WTC11 (cell line): ENCODE measurements around the gene RYR3. TPM values are rescaled to one million over a fixed set of nuclear protein-coding genes. Genes with fewer than 3 reads are reported as not detected.

Experiments used
- ATAC-seq: fragments of 200-7000 bp; cut with Tn5 transposase; 2 replicates; pipeline ENCODE4 v1.10.0; 2021; ENCODE audit warnings: mild to moderate bottlenecking, moderate library complexity
- CTCF ChIA-PET: fragments of 300-600 bp; sonication (Branson Sonifier 250); formaldehyde crosslinking; loops from one replicate; lab custom pipeline; 2021; ENCODE audit warnings: antibody characterized with exemption; lab: Charles Lee
- POLR2A ChIA-PET: fragments of 350-600 bp; sonication (Branson Sonifier 250); formaldehyde crosslinking; loops from one replicate; lab custom pipeline; 2021; ENCODE audit warnings: antibody characterized with exemption; lab: Charles Lee
- DNase-seq: peaks from one replicate; pipeline ENCODE4 v3.0.0; 2021; ENCODE audit warnings: low spot score
- H3K27ac Mint-ChIP-seq: 2 replicates; pipeline ENCODE4 v1.8.0; 2021; ENCODE audit warnings: mixed read lengths
- H3K27me3 Mint-ChIP-seq: 2 replicates; pipeline ENCODE4 v1.8.0; 2021; ENCODE audit warnings: low read depth, mild to moderate bottlenecking, moderate library complexity, mixed read lengths
- H3K36me3 Mint-ChIP-seq: 2 replicates; pipeline ENCODE4 v1.8.0; 2021; ENCODE audit warnings: mixed read lengths
- H3K4me1 Mint-ChIP-seq: 2 replicates; pipeline ENCODE4 v1.8.0; 2022; ENCODE audit warnings: mixed read lengths
- H3K4me3 Mint-ChIP-seq: 2 replicates; pipeline ENCODE4 v1.8.0; 2021; ENCODE audit warnings: mild to moderate bottlenecking, moderate library complexity, mixed read lengths
- H3K9me3 Mint-ChIP-seq: 2 replicates; pipeline ENCODE4 v1.8.0; 2021; ENCODE audit warnings: mixed read lengths
- ATF1 ChIP-seq: sonication (generic); formaldehyde crosslinking; IDR thresholded peaks from 2 replicates; pipeline ENCODE4 v1.8.1; 2023; ENCODE audit warnings: mild to moderate bottlenecking, moderate library complexity, missing genetic modification reagents
- ELF4 ChIP-seq: sonication (generic); formaldehyde crosslinking; IDR thresholded peaks from 2 replicates; pipeline ENCODE4 v1.8.1; 2022; ENCODE audit warnings: low read depth, mild to moderate bottlenecking, moderate library complexity, missing genetic modification reagents
- ETV6 ChIP-seq: sonication (generic); formaldehyde crosslinking; IDR thresholded peaks from 2 replicates; pipeline ENCODE4 v1.8.1; 2022; ENCODE audit warnings: mild to moderate bottlenecking, missing genetic modification reagents
- FOXP1 ChIP-seq: sonication (generic); formaldehyde crosslinking; IDR thresholded peaks from 2 replicates; pipeline ENCODE4 v1.8.0; 2022; ENCODE audit warnings: missing genetic modification reagents, mild to moderate bottlenecking, moderate library complexity, borderline replicate concordance
- GABPB1 ChIP-seq: sonication (generic); formaldehyde crosslinking; IDR thresholded peaks from 2 replicates; pipeline ENCODE4 v1.8.1; 2023; ENCODE audit warnings: mild to moderate bottlenecking, missing genetic modification reagents
- NFATC4 ChIP-seq: fragments of 250-450 bp; sonication (Bioruptor Pico); IDR thresholded peaks from 2 replicates; pipeline ENCODE4 v1.9.0; 2021; ENCODE audit warnings: mild to moderate bottlenecking
- NFE2L1 ChIP-seq: sonication (generic); formaldehyde crosslinking; IDR thresholded peaks from 2 replicates; pipeline ENCODE4 v1.8.1; 2023; ENCODE audit warnings: missing genetic modification reagents
- NR2C2 ChIP-seq: sonication (generic); formaldehyde crosslinking; IDR thresholded peaks from 2 replicates; pipeline ENCODE4 v1.8.0; 2022; ENCODE audit warnings: mild to moderate bottlenecking, missing genetic modification reagents
- NR3C1 ChIP-seq: sonication (generic); formaldehyde crosslinking; conservative IDR thresholded peaks from 2 replicates; pipeline ENCODE4 v1.8.1; 2023; ENCODE audit warnings: low read depth, mild to moderate bottlenecking, missing genetic modification reagents
- OVOL2 ChIP-seq: fragments of 250-450 bp; sonication (Bioruptor Pico); IDR thresholded peaks from 2 replicates; pipeline ENCODE4 v1.9.0; 2021; ENCODE audit warnings: mild to moderate bottlenecking, borderline replicate concordance
- RELA ChIP-seq: sonication (generic); formaldehyde crosslinking; IDR thresholded peaks from 2 replicates; pipeline ENCODE4 v1.8.1; 2022; ENCODE audit warnings: missing genetic modification reagents, mild to moderate bottlenecking, borderline replicate concordance
- TCF7 ChIP-seq: sonication (generic); formaldehyde crosslinking; IDR thresholded peaks from 2 replicates; pipeline ENCODE4 v1.8.0; 2022; ENCODE audit warnings: mild to moderate bottlenecking, low read depth, missing genetic modification reagents, moderate library complexity
- TEAD4 ChIP-seq: sonication (generic); formaldehyde crosslinking; IDR thresholded peaks from 2 replicates; pipeline ENCODE4 v1.8.0; 2022; ENCODE audit warnings: mild to moderate bottlenecking, missing genetic modification reagents
- TP53 ChIP-seq: sonication (generic); formaldehyde crosslinking; IDR thresholded peaks from 2 replicates; pipeline ENCODE4 v1.8.1; 2023; ENCODE audit warnings: mild to moderate bottlenecking, missing genetic modification reagents
- ZNF121 ChIP-seq: sonication (generic); formaldehyde crosslinking; IDR thresholded peaks from 2 replicates; pipeline ENCODE4 v1.8.0; 2023; ENCODE audit warnings: missing genetic modification reagents
- ZNF263 ChIP-seq: sonication (generic); formaldehyde crosslinking; IDR thresholded peaks from 2 replicates; pipeline ENCODE4 v1.8.1; 2022; ENCODE audit warnings: low read depth, mild to moderate bottlenecking, moderate library complexity, missing genetic modification reagents
- ZNF317 ChIP-seq: sonication (generic); formaldehyde crosslinking; IDR thresholded peaks from 2 replicates; pipeline ENCODE4 v1.8.1; 2023; ENCODE audit warnings: low read depth, mild to moderate bottlenecking, moderate library complexity, missing genetic modification reagents, borderline replicate concordance
- ZNF423 ChIP-seq: fragments of 250-450 bp; sonication (Bioruptor Pico); IDR thresholded peaks from 2 replicates; pipeline ENCODE4 v2.1.2; 2022; ENCODE audit warnings: mild to moderate bottlenecking, moderate library complexity
- ZNF671 ChIP-seq: fragments of 250-450 bp; sonication (Bioruptor Pico); IDR thresholded peaks from 2 replicates; pipeline ENCODE4 v1.8.0; 2021; ENCODE audit warnings: mild to moderate bottlenecking
- total RNA-seq: library from RNA; stranded (reverse); gene quantifications from 3 replicates; pipeline ENCODE4 v1.2.3, GENCODE V29; 2021
- TF ChIP-seq, protein P1 (sequence below): fragments of 250-450 bp; sonication (Bioruptor Pico); IDR thresholded peaks from 2 replicates; pipeline ENCODE4 v1.9.0; 2021; ENCODE audit warnings: mild to moderate bottlenecking
- TF ChIP-seq, protein P2 (sequence below): sonication (generic); formaldehyde crosslinking; IDR thresholded peaks from 2 replicates; pipeline ENCODE4 v1.8.1; 2023; ENCODE audit warnings: mild to moderate bottlenecking, missing genetic modification reagents, borderline replicate concordance
- TF ChIP-seq, protein P3 (sequence below): sonication (generic); formaldehyde crosslinking; conservative IDR thresholded peaks from 2 replicates; pipeline ENCODE4 v1.8.1; 2023; ENCODE audit warnings: mild to moderate bottlenecking, low read depth, missing genetic modification reagents, moderate library complexity
- TF ChIP-seq, protein P4 (sequence below): sonication (generic); formaldehyde crosslinking; IDR thresholded peaks from 2 replicates; pipeline ENCODE4 v1.8.0; 2023; ENCODE audit warnings: missing genetic modification reagents
- TF ChIP-seq, protein P5 (sequence below): sonication (generic); formaldehyde crosslinking; IDR thresholded peaks from 2 replicates; pipeline ENCODE4 v1.8.1; 2023; ENCODE audit warnings: mild to moderate bottlenecking, missing genetic modification reagents, moderate library complexity
- TF ChIP-seq, protein P6 (sequence below): sonication (generic); formaldehyde crosslinking; IDR thresholded peaks from 2 replicates; pipeline ENCODE4 v1.8.1; 2022; ENCODE audit warnings: mild to moderate bottlenecking, moderate library complexity, missing genetic modification reagents
- TF ChIP-seq, protein P7 (sequence below): fragments of 250-450 bp; sonication (Bioruptor Pico); IDR thresholded peaks from 2 replicates; pipeline ENCODE4 v1.9.0; 2021; ENCODE audit warnings: moderate library complexity, mild to moderate bottlenecking, inconsistent platforms, borderline replicate concordance

The RYR3 gene
- total RNA-seq, 1 experiment from 2014 or later: 1.4 TPM

DNA sequence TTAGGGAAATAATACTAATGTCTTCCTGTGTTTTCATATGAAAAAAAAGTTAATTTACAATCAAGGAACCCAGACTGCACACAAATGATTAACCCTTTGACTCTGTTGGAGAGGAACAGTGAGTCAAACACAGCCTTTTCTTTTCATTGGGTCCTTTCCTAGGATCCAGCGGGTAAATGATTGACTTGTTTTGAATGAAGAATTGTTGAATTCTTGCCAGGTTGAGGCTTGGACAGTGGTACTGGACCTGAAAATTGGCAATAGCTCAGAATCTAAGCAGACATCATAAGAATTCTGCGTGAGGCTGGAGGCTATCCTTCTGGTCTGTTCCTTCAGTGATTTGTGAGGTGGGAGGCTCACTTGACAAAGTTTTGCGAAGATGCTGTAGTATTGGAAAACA, 143.0 kb downstream of the RYR3 start:
- Mint-ChIP-seq H3K4me3 (no peak overlapping the region), H3K9me3 (peaks cover 4% of the 10 kb centered on the region; the same call in 1 of the 2 replicates), H3K4me1 (peaks cover 14% of the 10 kb centered on the region), H3K27ac (no peak overlapping the region), H3K27me3 (no peaks in the 10 kb centered on the region; the same call in 1 of the 2 replicates), H3K36me3 (no peaks in the 10 kb centered on the region)
- ChIA-PET POLR2A (no interaction called here), CTCF (no interaction called here)
- TF ChIP-seq TCF7 (no peak), OVOL2 (no peak), ZNF263 (CRISPR knock-in tag) (no peak), GABPB1 (CRISPR knock-in tag) (no peak), ELF4 (CRISPR knock-in tag) (no peak), ZNF423 (CRISPR knock-in tag) (no peak), NFATC4 (no peak), ATF1 (CRISPR knock-in tag) (no peak), RELA (no peak), NR3C1 (CRISPR knock-in tag) (no peak), ZNF121 (no peak), ZNF317 (CRISPR knock-in tag) (no peak), ZNF671 (no peak), NR2C2 (no peak)
- TF ChIP-seq, protein P1, sequence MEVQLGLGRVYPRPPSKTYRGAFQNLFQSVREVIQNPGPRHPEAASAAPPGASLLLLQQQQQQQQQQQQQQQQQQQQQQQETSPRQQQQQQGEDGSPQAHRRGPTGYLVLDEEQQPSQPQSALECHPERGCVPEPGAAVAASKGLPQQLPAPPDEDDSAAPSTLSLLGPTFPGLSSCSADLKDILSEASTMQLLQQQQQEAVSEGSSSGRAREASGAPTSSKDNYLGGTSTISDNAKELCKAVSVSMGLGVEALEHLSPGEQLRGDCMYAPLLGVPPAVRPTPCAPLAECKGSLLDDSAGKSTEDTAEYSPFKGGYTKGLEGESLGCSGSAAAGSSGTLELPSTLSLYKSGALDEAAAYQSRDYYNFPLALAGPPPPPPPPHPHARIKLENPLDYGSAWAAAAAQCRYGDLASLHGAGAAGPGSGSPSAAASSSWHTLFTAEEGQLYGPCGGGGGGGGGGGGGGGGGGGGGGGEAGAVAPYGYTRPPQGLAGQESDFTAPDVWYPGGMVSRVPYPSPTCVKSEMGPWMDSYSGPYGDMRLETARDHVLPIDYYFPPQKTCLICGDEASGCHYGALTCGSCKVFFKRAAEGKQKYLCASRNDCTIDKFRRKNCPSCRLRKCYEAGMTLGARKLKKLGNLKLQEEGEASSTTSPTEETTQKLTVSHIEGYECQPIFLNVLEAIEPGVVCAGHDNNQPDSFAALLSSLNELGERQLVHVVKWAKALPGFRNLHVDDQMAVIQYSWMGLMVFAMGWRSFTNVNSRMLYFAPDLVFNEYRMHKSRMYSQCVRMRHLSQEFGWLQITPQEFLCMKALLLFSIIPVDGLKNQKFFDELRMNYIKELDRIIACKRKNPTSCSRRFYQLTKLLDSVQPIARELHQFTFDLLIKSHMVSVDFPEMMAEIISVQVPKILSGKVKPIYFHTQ: no peak
- TF ChIP-seq, protein P2, sequence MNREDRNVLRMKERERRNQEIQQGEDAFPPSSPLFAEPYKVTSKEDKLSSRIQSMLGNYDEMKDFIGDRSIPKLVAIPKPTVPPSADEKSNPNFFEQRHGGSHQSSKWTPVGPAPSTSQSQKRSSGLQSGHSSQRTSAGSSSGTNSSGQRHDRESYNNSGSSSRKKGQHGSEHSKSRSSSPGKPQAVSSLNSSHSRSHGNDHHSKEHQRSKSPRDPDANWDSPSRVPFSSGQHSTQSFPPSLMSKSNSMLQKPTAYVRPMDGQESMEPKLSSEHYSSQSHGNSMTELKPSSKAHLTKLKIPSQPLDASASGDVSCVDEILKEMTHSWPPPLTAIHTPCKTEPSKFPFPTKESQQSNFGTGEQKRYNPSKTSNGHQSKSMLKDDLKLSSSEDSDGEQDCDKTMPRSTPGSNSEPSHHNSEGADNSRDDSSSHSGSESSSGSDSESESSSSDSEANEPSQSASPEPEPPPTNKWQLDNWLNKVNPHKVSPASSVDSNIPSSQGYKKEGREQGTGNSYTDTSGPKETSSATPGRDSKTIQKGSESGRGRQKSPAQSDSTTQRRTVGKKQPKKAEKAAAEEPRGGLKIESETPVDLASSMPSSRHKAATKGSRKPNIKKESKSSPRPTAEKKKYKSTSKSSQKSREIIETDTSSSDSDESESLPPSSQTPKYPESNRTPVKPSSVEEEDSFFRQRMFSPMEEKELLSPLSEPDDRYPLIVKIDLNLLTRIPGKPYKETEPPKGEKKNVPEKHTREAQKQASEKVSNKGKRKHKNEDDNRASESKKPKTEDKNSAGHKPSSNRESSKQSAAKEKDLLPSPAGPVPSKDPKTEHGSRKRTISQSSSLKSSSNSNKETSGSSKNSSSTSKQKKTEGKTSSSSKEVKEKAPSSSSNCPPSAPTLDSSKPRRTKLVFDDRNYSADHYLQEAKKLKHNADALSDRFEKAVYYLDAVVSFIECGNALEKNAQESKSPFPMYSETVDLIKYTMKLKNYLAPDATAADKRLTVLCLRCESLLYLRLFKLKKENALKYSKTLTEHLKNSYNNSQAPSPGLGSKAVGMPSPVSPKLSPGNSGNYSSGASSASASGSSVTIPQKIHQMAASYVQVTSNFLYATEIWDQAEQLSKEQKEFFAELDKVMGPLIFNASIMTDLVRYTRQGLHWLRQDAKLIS (CRISPR knock-in tag): no peak
- TF ChIP-seq, protein P3, sequence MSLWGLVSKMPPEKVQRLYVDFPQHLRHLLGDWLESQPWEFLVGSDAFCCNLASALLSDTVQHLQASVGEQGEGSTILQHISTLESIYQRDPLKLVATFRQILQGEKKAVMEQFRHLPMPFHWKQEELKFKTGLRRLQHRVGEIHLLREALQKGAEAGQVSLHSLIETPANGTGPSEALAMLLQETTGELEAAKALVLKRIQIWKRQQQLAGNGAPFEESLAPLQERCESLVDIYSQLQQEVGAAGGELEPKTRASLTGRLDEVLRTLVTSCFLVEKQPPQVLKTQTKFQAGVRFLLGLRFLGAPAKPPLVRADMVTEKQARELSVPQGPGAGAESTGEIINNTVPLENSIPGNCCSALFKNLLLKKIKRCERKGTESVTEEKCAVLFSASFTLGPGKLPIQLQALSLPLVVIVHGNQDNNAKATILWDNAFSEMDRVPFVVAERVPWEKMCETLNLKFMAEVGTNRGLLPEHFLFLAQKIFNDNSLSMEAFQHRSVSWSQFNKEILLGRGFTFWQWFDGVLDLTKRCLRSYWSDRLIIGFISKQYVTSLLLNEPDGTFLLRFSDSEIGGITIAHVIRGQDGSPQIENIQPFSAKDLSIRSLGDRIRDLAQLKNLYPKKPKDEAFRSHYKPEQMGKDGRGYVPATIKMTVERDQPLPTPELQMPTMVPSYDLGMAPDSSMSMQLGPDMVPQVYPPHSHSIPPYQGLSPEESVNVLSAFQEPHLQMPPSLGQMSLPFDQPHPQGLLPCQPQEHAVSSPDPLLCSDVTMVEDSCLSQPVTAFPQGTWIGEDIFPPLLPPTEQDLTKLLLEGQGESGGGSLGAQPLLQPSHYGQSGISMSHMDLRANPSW (CRISPR knock-in tag): no peak
- TF ChIP-seq, protein P4, sequence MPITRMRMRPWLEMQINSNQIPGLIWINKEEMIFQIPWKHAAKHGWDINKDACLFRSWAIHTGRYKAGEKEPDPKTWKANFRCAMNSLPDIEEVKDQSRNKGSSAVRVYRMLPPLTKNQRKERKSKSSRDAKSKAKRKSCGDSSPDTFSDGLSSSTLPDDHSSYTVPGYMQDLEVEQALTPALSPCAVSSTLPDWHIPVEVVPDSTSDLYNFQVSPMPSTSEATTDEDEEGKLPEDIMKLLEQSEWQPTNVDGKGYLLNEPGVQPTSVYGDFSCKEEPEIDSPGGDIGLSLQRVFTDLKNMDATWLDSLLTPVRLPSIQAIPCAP (CRISPR knock-in tag): no peak
- ATAC-seq: no peak
- no peak for DNase-seq

DNA sequence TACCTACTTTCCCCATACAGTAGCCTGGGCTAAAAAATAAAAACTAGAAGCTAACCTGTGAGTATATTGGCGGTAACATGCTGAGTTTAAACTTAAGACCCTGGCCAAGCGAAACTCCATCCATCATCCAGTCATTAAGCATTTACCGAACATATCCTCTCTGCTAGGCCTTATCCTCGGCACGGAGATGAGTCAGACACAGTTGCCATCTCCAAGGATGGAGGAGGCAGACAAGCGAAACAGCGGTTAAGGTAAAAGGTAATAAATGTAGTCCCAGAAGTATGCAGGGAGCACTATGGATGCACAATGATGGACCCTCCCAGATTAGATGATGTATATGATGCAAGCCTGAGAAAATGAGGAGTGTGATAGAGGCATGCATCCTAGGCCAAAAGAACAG, 143.6 kb downstream of the RYR3 start:
- DNase-seq (no peak), ATAC-seq (no peak)
- no peak overlapping the region for H3K27ac Mint-ChIP-seq
- ChIA-PET CTCF (no interaction called here), POLR2A (no interaction called here)
- no peak overlapping the region for H3K4me3 Mint-ChIP-seq
- peaks cover 4% of the 10 kb centered on the region; the same call in 1 of the 2 replicates for H3K9me3 Mint-ChIP-seq
- TF ChIP-seq, protein P5, sequence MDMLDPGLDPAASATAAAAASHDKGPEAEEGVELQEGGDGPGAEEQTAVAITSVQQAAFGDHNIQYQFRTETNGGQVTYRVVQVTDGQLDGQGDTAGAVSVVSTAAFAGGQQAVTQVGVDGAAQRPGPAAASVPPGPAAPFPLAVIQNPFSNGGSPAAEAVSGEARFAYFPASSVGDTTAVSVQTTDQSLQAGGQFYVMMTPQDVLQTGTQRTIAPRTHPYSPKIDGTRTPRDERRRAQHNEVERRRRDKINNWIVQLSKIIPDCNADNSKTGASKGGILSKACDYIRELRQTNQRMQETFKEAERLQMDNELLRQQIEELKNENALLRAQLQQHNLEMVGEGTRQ (CRISPR knock-in tag): no peak
- no peak for TF ChIP-seq ETV6 (CRISPR knock-in tag)
- TF ChIP-seq TEAD4 (CRISPR knock-in tag): no peak
- no peak for TF ChIP-seq OVOL2
- TF ChIP-seq, protein P6, sequence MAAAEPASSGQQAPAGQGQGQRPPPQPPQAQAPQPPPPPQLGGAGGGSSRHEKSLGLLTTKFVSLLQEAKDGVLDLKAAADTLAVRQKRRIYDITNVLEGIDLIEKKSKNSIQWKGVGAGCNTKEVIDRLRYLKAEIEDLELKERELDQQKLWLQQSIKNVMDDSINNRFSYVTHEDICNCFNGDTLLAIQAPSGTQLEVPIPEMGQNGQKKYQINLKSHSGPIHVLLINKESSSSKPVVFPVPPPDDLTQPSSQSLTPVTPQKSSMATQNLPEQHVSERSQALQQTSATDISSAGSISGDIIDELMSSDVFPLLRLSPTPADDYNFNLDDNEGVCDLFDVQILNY (CRISPR knock-in tag): no peak
- TF ChIP-seq TP53 (CRISPR knock-in tag): no peak
- TF ChIP-seq NFE2L1: no peak
- no peak for TF ChIP-seq FOXP1 (CRISPR knock-in tag)
- TF ChIP-seq, protein P7, sequence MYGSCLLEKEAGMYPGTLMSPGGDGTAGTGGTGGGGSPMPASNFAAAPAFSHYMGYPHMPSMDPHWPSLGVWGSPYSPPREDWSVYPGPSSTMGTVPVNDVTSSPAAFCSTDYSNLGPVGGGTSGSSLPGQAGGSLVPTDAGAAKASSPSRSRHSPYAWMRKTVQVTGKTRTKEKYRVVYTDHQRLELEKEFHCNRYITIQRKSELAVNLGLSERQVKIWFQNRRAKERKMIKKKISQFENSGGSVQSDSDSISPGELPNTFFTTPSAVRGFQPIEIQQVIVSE (CRISPR knock-in tag): no peak
- H3K36me3 Mint-ChIP-seq: no peaks in the 10 kb centered on the region
- peaks cover 11% of the 10 kb centered on the region for H3K4me1 Mint-ChIP-seq
- no peaks in the 10 kb centered on the region; the same call in 1 of the 2 replicates for H3K27me3 Mint-ChIP-seq
